GM19397 (cell line): ENCODE results near the gene COL1A2.

Experiments
- ATAC-seq: cut with Tn5 transposase; IDR thresholded peaks from one replicate; pipeline ENCODE4 v1.9.1; 2021; ENCODE audit warnings: mild to moderate bottlenecking, moderate library complexity; ENCODE audit not compliant: unreplicated experiment

The COL1A2 gene

GRCh38 chr7:94409200-94409948 lies 14.7 kb downstream of the COL1A2 start:
- no peak for ATAC-seq

GRCh38 chr7:94410413-94411187 lies 15.9 kb downstream of the COL1A2 start:
- no peak for ATAC-seq

DNA sequence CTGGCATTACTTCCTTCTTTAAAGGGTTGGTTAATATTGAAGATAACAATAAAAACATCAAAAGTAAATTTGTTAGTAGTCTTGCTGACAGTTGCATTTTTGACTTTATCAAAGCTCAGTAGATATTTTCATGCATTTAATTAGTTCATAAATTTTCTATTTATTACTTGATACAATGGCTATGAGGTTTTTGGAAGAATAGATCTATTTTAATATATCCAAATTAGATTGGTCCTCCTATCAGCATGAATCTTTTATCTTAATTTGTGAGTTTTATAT lies 16.4 kb downstream of the COL1A2 start:
- ATAC-seq: no peak

GRCh38 chr7:94412762-94413322 lies 18.1 kb downstream of the COL1A2 start:
- no peak for ATAC-seq

DNA sequence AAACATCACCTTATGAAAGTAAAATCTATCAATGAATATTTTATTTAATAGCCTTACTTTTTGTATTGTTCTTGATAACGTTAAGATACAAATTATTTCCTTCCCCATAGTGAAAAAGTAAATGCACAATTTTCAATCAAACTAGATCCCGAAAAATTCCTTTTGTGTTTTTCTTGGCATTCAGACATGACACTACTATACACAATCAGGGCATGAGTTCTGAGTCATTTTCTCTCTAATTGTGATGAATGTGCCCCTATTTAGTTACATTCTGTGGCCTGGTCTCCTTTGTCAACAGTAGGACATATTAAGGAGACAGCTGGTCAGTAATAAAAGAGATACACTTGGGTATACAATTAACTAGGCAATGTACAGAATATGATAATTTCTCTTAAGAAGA lies 19.8 kb downstream of the COL1A2 start:
- no peak for ATAC-seq

- ATAC-seq: no peak
These were observed 20.3 kb downstream of the COL1A2 start for GRCh38 chr7:94414980-94415379.

GRCh38 chr7:94417306-94417705 lies 22.6 kb downstream of the COL1A2 start:
- no peak for ATAC-seq

DNA sequence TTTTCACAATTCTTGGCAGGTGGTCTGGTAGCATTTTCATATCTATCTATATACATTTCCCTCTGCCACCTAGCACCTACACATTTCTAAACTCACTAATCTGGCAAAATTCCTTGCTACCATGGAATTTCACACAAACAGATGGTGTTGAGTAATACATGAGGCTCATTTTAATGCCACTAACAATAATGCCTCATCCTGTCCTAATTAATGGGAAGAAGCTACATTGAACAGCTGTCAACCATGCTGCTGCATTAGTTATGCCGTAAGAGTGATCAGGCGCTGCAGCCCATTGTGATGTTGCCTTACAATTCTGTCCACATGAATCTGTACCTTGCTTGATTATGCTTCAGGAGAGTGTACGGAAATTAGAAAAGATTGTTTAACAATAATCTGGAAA lies 23.2 kb downstream of the COL1A2 start:
- ATAC-seq: no peak

- ATAC-seq: no peak
These were observed 24.2 kb downstream of the COL1A2 start for GRCh38 chr7:94418851-94419250.

DNA sequence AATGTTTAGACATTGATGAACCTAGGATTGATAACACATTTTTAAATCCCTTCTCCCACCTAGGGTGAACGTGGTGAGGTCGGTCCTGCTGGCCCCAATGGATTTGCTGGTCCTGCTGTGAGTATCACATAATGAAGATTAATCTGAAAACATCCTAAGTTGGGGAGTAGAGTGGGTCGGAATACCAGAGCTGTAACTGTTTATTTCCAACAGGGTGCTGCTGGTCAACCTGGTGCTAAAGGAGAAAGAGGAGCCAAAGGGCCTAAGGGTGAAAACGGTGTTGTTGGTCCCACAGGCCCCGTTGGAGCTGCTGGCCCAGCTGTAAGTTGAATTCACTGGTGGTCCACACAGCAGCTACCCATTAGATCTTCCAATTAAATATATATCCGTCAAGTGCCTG lies 25.6 kb downstream of the COL1A2 start:
- no peak for ATAC-seq

DNA sequence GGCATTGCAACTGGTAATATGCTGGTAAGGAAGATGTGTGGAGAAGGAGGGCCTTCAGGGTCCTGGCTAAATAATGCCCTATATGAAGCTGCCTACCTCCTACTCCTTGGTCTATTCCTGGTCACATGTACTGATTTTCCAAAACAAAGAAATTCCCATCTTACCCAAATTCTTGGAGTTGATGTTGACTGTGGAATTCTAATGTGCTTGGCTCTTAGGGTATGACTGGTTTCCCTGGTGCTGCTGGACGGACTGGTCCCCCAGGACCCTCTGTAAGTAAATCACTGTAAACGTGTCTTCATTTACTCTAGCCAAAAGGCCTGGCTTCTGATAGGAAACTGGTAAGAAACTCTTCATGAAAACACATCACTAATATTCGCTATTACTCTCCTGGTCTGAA lies 27.0 kb downstream of the COL1A2 start:
- ATAC-seq: no peak

- no peak for ATAC-seq
These were observed 27.4 kb downstream of the COL1A2 start for GRCh38 chr7:94422136-94422535.

DNA sequence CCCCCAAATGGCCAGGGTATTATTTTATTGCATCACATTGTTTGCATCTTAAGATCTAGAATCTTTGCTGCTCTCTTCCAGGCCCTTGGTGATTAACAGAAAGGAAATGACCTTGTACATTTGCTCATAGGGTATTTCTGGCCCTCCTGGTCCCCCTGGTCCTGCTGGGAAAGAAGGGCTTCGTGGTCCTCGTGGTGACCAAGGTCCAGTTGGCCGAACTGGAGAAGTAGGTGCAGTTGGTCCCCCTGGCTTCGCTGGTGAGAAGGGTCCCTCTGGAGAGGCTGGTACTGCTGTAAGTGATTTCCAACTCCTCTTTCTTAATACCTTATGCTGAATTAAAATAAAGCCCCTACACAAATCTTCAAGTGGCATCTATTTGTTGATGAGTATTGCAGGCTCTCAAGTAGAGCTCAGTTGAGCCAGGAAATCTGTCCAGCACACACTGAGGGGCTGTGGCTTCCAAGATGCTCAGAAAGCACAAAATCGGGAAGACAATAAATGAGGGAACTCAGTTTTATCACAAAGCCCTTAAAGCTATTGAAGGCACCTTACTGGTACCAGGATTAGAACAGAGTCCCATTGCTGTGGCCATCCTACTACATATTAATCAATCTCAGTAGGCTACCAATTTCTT lies 28.2 kb downstream of the COL1A2 start:
- ATAC-seq: no peak

GRCh38 chr7:94423863-94424735 lies 29.4 kb downstream of the COL1A2 start:
- ATAC-seq: no peak

DNA sequence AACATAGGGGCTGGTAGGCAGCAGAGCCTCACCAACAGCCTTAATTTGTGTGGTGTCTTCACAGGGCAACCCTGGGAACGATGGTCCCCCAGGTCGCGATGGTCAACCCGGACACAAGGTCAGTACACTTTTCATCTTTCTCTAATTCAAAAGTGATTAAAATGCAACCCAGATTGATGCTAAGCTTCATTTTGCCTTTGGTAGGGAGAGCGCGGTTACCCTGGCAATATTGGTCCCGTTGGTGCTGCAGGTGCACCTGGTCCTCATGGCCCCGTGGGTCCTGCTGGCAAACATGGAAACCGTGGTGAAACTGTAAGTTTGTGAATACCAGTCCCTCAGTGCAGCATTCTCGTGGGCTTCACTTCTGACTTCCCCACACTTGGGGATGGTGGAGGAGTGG lies 30.9 kb downstream of the COL1A2 start:
- ATAC-seq: no peak

GRCh38 chr7:94426980-94427875 lies 32.5 kb downstream of the COL1A2 start:
- no peak for ATAC-seq

DNA sequence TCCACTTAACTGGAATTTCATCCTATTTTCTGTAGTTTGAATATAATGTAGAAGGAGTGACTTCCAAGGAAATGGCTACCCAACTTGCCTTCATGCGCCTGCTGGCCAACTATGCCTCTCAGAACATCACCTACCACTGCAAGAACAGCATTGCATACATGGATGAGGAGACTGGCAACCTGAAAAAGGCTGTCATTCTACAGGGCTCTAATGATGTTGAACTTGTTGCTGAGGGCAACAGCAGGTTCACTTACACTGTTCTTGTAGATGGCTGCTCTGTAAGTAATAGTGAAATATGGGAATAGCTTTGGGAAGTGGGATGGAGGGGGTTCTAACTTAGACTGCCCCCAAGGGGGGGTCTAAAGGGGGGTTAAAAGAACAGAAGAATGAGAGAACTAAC lies 34.5 kb downstream of the COL1A2 start:
- no peak for ATAC-seq

- ATAC-seq: no peak
These were observed 36.5 kb downstream of the COL1A2 start for GRCh38 chr7:94431176-94431575.

DNA sequence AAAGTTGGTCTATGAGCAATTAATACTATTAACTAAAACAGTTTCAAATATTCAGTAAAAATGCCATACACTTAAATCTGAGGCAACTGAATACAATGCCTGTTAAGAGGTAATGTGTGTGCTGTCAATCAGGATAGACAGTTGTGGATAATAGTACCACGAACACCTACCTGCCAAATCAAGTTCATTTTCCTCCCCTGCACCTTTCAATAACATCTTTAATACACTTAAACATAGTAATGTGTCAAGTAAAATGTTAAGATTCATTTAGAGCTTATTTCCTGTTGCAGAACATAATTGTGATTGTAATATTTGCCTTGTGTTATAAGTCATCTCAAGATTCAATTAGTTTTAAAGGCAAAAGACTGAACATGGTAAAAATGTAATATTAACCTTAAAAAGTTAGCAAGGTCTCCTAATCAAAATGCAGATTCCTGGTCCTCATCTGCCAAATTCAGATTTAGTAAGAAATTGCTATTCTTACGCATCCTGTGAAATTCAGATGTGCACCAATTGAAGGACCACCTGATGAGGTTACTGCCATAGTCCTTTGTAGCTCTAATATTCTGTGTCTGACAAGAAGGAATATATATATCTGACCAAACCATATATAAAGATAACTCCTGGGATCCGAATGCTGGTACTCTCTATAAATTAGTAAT lies 37.1 kb downstream of the COL1A2 start:
- ATAC-seq: no peak
